GM12801 (cell line): ENCODE data around the gene ASB7.

Source experiments
- TF ChIP-seq, protein P1 (sequence below): IDR thresholded peaks from one replicate; pipeline ENCODE4 v1.5.1; 2011; ENCODE audit warnings: control low read depth; ENCODE audit not compliant: insufficient read length; ENCODE audit errors: extremely low read depth

The ASB7 gene, protein sequence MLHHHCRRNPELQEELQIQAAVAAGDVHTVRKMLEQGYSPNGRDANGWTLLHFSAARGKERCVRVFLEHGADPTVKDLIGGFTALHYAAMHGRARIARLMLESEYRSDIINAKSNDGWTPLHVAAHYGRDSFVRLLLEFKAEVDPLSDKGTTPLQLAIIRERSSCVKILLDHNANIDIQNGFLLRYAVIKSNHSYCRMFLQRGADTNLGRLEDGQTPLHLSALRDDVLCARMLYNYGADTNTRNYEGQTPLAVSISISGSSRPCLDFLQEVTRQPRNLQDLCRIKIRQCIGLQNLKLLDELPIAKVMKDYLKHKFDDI

DNA sequence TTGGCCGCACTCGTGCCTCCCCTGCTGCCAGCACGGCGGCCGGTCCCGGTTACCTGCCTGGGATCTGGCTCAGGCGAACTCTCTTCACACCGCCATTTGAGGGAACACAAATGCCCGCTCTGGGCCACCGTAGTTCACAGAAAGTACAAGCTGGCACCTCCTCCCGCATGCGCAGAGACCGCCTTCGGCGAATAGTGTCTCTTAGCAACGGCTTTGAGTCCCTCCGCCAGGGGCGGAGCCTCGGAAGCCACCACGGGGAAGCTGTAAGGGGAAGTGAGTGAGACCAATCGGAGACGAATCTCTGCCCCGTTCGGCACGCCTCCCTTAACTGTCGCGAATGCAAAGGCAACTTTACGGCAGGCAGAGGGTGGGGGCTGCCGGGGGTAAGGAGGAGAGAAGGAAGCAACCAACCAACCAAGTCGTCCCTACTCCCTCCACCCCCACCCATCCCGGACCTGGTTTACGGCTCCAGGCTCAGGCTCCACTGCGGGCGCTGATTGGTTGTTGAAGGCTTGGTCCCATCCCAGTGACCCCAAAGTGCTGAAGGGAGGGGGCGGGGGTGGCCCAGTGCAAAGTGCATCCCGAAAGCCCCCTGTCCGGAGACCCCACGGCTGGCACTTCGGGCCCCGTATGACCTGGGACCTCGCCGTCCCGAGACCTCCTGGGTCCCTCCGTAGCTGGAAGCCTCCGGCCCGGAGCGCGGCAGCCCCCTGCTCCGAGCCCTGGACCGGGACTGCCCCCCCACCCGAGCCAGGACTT, at the start of gene ASB7, which contains the start of gene LINS1:
TSS of gene ASB7 (plus strand) at position 526 of the 759 bp plus-strand sequence. CDS start 9,628 bp downstream, outside the sequence.
TSS of gene LINS1 (minus strand) at position 121 of the 759 bp plus-strand sequence. CDS start 21,342 bp downstream, outside the sequence.
- TF ChIP-seq, protein P1, sequence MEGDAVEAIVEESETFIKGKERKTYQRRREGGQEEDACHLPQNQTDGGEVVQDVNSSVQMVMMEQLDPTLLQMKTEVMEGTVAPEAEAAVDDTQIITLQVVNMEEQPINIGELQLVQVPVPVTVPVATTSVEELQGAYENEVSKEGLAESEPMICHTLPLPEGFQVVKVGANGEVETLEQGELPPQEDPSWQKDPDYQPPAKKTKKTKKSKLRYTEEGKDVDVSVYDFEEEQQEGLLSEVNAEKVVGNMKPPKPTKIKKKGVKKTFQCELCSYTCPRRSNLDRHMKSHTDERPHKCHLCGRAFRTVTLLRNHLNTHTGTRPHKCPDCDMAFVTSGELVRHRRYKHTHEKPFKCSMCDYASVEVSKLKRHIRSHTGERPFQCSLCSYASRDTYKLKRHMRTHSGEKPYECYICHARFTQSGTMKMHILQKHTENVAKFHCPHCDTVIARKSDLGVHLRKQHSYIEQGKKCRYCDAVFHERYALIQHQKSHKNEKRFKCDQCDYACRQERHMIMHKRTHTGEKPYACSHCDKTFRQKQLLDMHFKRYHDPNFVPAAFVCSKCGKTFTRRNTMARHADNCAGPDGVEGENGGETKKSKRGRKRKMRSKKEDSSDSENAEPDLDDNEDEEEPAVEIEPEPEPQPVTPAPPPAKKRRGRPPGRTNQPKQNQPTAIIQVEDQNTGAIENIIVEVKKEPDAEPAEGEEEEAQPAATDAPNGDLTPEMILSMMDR = no peak

DNA sequence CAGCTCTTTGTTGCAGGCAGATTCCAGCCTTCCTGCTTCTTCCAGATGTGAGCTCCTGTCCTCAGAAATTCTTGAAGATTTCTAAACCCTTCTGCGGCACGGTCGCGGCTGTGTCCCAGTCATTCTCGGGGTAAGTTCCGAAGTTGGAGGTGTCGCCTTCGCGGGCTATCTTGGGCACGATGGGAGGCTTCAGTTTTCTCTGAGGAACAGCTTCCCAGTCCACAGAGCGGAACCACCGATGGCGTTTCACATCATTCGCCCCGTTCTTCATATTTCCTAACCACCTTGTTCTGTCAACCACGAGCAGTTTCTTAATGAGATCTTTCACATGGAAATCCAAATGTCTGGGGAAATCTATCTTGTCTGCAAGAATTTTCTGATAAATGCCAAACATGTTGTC, 48.9 kb upstream of the ASB7 start:
- TF ChIP-seq, protein P1 = no peak

DNA sequence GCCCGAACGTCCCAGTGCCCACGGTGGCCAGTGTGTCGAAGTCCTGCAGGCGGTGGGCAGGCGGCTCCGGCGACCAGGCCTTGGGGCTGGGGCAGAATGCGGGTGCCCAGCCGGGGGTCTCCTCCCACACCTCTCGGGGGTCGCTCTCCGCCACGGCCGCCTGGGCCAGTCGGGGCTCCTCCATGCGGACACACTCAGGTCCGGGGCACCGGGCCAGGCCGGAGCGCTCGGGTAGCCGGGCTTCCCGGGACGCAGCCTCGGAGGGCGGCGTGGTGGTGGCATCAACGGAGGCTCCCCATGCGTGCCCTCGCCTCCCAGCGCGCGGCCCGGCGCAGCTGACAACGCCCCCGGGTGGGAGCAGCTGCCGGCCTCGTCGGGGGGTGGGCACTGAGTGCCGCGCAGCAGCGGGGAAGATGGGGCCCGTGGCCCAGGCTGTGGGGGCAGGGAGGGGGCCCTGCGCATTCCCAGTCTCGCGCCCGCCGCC, 43.6 kb upstream of the ASB7 start:
- TF ChIP-seq, protein P1 = no peak

DNA sequence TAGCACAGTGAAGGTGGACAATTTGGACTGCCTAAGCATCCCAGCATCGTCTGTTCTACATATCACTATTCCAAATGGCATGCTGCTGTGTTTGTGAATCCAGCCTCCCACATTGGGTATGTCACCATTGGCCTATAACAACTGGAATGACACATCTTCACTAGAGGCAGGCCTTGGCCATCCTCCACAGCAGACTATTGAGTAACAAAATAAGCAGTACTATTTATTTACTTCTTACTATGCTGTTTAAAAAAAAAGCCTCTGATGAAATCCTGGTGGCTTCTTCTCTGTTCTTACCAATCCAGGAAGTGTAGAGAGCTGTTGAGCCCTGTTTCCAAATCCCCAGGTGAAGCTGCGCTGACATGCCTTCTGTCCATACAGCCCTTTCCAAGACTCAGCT, 43.1 kb upstream of the ASB7 start:
- TF ChIP-seq, protein P1 = no peak

DNA sequence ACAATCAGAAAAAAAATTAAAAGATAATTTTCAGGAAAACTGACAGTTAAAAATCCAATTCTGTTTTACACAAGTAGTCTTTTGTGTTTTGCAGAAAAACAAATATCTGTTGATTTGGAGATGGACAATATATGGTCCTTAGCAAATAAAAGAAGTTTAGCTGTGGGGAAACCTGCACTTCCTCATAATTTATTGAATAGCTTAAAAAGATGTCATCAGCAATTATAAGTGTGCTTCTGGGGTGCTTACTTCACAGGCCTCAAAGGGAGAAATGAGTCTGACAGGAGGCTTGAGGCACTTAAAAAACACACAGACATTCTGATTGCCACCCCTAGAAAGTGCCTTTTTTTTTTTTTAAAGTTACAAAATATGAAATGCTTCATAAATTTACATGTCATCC, 42.1 kb upstream of the ASB7 start:
- TF ChIP-seq, protein P1 = no peak

DNA sequence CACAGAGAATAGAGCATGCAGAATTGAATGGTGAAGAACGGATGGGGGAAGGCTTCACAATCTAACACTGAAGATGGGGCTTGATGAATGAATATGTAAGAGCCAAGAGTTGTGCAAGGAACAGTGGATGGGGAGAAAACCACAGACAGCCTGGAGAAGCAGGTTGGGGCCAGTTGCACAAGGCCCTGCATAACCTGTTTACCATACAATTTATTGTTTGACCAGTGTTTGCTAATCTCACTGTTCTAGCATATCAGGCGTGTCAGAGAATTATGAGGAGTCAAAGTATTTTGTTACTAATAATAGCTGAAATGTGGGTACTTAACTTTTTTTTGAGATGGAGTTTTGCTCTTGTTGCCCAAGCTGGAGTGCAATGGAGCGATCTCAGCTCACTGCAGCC, 36.8 kb upstream of the ASB7 start:
- TF ChIP-seq, protein P1 = no peak

DNA sequence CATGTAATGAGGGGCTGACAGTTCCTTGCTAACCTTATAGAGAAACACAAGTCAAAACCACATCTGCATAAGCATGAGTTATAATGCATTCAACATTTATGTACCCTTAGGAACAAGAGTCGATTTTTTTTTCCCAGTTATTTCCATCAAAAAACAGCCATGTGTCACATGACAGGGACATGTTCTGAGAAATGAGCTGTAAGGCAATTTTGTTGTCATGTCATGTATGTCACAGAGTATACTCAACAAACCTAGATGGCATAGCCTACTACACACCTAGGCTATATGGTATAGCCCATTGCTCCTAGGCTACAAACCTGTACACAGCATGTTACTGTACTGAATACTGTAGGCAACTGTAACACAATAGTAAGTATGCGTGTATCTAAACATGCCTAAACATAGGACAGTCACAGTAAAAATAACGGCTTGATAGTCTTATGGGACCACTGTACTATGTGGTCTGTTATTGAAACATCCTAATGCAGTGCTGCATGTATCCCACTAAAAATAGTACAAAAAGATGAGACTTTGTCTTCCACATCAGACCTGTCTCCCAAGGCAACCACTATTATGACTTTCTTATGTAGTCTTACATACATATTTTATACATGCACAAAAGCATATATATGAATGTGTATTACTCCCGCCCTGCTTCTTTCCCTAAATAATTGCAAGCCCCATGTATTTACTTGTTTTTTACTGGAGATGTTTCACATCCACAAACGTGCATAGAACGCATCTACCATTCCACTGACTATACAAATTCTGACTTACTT, 35.4 kb upstream of the ASB7 start:
- TF ChIP-seq, protein P1 = no peak
